SHP77 (cell line): Measurements from ENCODE around the gene PTPRE.

Experiments
- DNase-seq, 2 experiments: peaks; one replicate each; lab custom pipeline; 2025; lab: John Stamatoyannopoulos, UW

Gene PTPRE

DNA sequence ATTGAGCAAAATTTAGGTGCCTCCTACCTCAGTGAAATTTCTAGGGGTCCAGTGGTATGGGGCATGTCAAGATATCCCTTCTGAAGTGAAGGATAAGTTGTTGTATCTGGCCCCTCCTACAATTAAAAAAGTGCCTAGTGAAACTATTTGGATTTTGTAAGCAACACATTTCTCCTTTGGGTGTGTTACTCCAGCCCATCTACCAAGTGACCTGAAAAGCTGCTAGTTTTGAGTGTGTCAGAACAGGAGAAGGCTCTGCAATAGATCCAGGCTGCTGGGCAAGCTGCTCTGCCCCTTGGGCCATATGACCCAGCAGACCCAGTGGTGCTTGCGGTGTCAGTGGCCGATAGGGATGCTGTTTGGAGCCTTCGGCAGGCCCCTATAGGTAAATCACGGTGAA, 46.0 kb downstream of the PTPRE start:
- no peak for DNase-seq

DNA sequence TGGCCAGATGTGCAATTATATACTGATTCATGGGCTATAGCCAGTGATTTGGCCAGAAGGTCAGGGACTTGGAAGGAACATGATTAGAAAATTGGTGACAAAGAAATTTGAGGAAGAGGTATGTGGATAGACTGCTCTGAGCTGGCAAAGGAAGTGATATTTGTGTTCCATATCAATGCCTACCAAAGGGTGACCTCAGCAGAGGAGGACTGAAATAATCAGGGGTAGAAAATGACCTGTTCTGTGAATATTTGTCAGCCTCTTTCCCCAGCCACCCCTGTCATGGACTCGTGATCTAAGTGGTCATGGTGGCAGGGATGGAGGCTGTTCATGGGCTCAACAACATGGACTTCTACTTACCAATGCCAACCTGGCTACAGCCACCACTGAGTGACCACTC, 47.0 kb downstream of the PTPRE start:
- DNase-seq = no peak

DNA sequence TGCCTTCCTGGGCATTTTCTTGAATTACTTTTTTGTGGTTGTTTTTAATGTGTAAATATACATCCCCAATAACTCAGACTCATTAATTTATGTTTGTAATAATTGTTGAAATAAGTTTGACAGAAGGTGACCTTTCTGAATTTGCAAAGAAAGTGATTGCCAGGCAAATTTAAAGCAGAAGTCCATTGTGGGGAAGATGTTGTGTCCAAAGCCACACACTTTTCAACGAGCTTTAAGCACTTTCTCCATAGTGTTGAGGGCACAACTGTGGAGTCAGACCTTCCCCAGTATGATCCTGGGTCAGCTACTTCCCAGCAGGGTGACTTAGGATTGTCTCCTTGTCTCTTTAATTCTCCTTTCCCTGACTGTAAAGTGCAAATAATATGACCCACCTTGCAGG, 52.5 kb downstream of the PTPRE start:
- no peak for DNase-seq

- DNase-seq = no peak
These were observed 54.2 kb downstream of the PTPRE start for GRCh38 chr10:127961071-127961470.

- no peak for DNase-seq
These were observed 55.3 kb downstream of the PTPRE start for GRCh38 chr10:127962205-127962604.

- no peak for DNase-seq
These were observed 56.2 kb downstream of the PTPRE start for GRCh38 chr10:127963136-127963535.

GRCh38 chr10:127964621-127965020, 57.7 kb downstream of the PTPRE start:
- no peak for DNase-seq

DNA sequence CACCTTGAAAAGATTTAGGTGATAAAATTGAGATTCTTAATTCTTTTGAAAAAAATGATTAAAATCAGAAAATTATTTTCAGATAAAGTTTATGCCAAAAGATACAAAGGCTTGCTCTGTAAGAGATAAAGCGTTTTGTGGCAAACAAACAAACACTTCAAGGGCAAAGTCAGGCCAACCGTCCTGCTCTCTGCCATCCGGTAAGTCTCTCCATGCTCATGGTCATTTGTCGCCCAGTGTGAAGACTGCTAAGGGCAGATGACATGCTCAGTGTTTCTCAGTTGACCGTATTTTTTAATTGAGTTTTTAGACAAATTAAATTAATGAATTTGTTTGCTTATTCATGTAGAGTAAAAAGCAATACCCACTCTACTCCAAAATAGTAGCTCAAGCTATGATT, 60.0 kb downstream of the PTPRE start:
- no peak for DNase-seq

GRCh38 chr10:127968027-127968441, 61.1 kb downstream of the PTPRE start:
- no peak for DNase-seq

- DNase-seq = no peak
These were observed 61.8 kb downstream of the PTPRE start for GRCh38 chr10:127968659-127969058.

DNA sequence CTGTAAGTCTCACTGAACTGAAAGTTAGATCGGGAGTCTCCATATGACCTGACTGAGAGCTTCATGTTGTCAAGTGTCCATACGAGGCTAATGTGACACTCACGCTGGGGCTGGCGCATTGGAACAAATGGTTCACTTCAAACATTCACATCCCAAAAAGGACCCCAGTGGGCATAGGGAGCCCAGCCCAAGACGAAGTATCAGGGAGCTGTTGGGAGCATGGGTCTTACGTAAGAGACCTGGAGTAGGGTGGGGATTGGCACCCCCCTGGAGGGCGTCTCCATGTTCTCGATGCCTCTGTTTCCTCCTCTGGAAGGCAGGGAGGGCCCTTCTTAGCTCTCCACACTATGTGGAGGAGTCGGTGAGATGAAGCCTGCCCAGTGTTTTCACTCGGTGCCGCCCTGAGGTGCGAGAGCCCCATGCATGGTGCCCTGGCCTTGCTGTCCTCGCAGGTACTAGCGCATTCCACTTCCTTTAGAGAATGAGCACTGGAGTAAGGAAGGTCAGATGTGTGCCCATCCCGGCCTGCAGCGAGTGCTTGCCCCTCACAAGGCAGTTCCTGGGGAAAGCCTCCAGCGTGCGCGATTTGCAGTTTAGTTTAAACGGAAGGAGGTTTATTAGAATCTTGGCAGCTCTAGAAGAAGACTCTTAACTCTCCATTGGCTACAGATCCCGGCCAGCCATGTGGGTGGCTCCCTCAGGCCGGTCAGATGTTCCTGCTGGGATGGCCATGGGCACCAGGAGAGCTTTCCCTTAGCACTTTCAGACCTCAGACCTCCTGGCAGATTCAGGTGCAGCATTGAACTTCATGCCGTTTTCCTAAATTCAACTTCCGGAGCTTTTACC, 64.4 kb downstream of the PTPRE start:
- no peak for DNase-seq

- DNase-seq = no peak
These were observed 65.2 kb downstream of the PTPRE start for GRCh38 chr10:127971963-127972615.

GRCh38 chr10:127972751-127973357, 66.0 kb downstream of the PTPRE start:
- DNase-seq = no peak

DNA sequence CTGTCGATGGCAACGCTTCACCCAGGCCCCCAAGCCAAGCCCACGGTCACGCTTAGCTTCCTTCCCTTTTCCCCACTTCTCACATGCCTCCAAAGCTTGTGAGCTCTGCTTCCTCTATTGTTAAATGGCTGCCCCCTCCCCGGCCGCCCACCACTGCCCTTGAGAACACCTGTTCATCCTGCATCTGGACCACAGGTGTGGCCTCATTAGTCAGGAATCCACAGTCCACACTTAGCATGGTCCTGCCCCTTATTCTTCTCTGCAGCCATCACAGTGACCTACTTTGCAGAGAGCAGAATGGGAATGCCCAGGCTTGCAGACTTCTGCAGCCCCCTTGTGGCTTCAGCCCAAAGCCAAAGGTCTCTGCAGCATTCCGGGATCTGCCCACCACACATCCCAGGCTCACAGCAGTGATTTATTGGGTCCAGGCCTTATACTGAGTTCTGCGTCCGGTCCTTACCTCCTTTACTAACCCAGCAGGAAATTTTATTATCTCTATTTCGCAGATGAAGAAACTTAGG, 66.9 kb downstream of the PTPRE start:
- DNase-seq = no peak

GRCh38 chr10:127974911-127975310, 68.0 kb downstream of the PTPRE start:
- DNase-seq = no peak

DNA sequence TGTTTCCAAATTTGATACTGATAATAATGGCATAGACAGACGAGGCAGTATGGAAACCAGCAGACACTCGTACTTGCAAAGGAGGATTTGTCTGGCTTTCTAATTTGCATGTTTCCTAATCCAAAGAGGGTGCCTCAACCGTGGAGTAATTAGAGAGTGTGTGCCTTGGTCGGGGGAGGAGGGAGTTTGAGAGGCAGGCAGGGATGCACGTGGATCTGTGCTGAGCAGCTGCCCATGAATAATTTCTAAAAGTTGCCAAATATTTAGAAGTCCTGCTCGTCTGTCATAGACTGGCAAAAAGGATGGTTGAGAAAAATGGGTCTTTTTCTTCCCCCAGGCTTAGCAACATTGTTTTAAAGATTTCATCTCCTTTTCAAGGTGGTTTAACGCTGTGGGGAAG, 69.4 kb downstream of the PTPRE start:
- DNase-seq = no peak

- no peak for DNase-seq
These were observed 69.9 kb downstream of the PTPRE start for GRCh38 chr10:127976701-127977356.

DNA sequence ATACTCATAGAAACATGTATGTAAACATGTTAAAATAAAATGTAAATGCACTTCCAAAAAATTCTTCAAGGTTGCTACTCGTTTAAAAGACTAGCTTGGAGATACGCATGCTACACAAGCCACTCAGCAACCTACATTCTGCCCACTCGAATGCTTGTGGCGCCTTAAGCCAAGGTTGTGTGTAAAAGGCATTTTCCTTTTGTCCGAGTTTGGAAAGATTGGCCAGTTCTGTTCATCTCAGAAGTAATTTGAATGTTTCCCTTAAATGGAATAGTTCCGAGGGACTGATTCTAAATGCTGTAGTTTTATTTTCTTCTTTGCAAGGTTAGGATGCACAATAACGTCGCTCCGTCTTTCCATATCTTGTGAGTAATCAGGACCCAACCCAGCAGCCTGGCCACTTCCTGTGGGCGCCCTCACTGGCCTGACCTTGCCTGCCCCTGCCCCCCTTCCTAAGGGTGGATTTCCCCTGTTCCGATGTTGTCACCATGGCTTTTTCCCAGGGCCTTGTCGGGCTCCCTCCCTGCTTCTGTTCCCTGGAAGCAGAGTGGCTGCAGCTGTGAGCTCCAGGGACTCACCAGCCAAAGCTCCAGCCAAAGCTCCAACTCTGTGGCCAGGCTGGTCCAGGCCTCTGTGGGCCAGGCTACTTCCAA, 70.6 kb downstream of the PTPRE start:
- no peak for DNase-seq

DNA sequence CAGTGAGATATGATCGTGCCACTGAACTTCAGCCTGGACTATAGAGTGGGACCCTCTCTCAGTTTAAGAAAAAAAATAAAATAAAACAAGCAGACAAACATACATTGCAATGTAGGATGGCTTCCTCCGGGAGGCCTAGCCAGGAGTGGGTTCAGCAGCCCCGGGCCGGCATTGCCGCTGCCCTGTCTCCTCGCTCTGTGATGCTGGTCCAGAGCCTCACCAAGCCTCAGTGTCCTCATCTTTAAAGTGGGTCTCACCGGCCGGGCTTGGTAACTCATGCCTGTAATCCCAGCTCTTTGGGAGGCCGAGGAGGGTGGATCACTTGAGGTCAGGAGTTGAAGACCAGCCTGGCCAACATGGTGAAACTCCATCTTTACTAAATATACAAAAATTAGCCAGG, 71.6 kb downstream of the PTPRE start:
- no peak for DNase-seq

- no peak for DNase-seq
These were observed 72.1 kb downstream of the PTPRE start for GRCh38 chr10:127979045-127979444.

GRCh38 chr10:127979566-127979965, 72.7 kb downstream of the PTPRE start:
- no peak for DNase-seq

DNA sequence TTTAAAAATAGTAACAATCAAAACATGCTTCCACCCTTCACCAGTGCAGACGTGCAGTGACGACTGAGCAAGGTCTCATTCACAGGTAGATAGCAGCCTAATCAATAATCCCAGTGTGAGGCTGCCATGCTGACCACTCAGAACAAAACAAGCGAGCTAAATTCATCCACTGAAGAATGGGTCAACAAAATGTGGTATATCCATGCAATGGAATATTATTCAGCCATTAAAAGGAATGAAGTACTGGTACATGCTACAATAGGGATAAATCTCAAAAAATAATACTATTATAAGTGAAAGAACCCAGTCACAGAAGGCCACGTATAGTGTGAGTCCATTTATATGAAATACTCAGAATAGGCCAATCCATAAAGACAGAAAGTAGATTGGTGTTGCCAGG, 74.0 kb downstream of the PTPRE start:
- DNase-seq = no peak
